GM23338 (cell line): ENCODE results near the gene QRICH1.

Source experiments
- CREB1 ChIP-seq: fragments of 250-450 bp; sonication (Bioruptor Pico); IDR thresholded peaks from 2 replicates; pipeline ENCODE4 v1.5.0; 2020; ENCODE audit warnings: low read depth, mild to moderate bottlenecking, moderate library complexity
- ETS1 ChIP-seq: IDR thresholded peaks from 2 replicates; pipeline ENCODE4 v1.6.1; 2016; ENCODE audit warnings: antibody characterized with exemption
- EZH2 ChIP-seq: fragments of 200-600 bp; sonication (generic); IDR thresholded peaks from one replicate; pipeline ENCODE4 v1.8.0; 2017; ENCODE audit warnings: antibody characterized with exemption, mild to moderate bottlenecking, low read depth; ENCODE audit not compliant: unreplicated experiment
- EZH2phosphoT487 ChIP-seq: fragments of 200-600 bp; sonication (generic); IDR thresholded peaks from one replicate; pipeline ENCODE4 v1.8.1; 2018; ENCODE audit warnings: antibody characterized with exemption; ENCODE audit not compliant: unreplicated experiment
- JUNB ChIP-seq: IDR thresholded peaks from one replicate; pipeline ENCODE4 v1.6.1; 2016; ENCODE audit warnings: antibody characterized with exemption; ENCODE audit not compliant: unreplicated experiment
- POLR2AphosphoS5 ChIP-seq: IDR thresholded peaks from 2 replicates; pipeline ENCODE4 v1.6.1; 2016; ENCODE audit warnings: antibody characterized with exemption, low read depth
- ZNF114 ChIP-seq: fragments of 250-450 bp; sonication (Bioruptor Pico); IDR thresholded peaks from 2 replicates; pipeline ENCODE4 v1.5.0; 2020; ENCODE audit warnings: mild to moderate bottlenecking, moderate library complexity
- TF ChIP-seq, protein P1 (sequence below), 2 experiments: fragments of 200-600 bp in 1 of 2; sonication (generic) in 1 of 2; conservative IDR thresholded peaks; 2 replicates each; pipeline versions ENCODE4 v1.5.1 to v1.6.1; 2016 to 2017; ENCODE audit warnings: antibody characterized with exemption in 2 of 2, low read depth in 2 of 2, mild to moderate bottlenecking in 2 of 2, moderate library complexity in 1 of 2
- TF ChIP-seq, protein P2 (sequence below): IDR thresholded peaks from one replicate; pipeline ENCODE4 v1.6.1; 2018; ENCODE audit warnings: antibody characterized with exemption; ENCODE audit not compliant: unreplicated experiment

- TF ChIP-seq, protein P1, sequence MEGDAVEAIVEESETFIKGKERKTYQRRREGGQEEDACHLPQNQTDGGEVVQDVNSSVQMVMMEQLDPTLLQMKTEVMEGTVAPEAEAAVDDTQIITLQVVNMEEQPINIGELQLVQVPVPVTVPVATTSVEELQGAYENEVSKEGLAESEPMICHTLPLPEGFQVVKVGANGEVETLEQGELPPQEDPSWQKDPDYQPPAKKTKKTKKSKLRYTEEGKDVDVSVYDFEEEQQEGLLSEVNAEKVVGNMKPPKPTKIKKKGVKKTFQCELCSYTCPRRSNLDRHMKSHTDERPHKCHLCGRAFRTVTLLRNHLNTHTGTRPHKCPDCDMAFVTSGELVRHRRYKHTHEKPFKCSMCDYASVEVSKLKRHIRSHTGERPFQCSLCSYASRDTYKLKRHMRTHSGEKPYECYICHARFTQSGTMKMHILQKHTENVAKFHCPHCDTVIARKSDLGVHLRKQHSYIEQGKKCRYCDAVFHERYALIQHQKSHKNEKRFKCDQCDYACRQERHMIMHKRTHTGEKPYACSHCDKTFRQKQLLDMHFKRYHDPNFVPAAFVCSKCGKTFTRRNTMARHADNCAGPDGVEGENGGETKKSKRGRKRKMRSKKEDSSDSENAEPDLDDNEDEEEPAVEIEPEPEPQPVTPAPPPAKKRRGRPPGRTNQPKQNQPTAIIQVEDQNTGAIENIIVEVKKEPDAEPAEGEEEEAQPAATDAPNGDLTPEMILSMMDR (conservative IDR thresholded peaks at IDR 0.05; ENCODE audit: low read depth in 2 of 2) = no peak
- TF ChIP-seq POLR2AphosphoS5 (no peak), EZH2phosphoT487 (no peak), ETS1 (no peak), JUNB (no peak), EZH2 (no peak), CREB1 (CRISPR knock-in tag) (no peak), ZNF114 (CRISPR knock-in tag) (no peak)
- TF ChIP-seq, protein P2, sequence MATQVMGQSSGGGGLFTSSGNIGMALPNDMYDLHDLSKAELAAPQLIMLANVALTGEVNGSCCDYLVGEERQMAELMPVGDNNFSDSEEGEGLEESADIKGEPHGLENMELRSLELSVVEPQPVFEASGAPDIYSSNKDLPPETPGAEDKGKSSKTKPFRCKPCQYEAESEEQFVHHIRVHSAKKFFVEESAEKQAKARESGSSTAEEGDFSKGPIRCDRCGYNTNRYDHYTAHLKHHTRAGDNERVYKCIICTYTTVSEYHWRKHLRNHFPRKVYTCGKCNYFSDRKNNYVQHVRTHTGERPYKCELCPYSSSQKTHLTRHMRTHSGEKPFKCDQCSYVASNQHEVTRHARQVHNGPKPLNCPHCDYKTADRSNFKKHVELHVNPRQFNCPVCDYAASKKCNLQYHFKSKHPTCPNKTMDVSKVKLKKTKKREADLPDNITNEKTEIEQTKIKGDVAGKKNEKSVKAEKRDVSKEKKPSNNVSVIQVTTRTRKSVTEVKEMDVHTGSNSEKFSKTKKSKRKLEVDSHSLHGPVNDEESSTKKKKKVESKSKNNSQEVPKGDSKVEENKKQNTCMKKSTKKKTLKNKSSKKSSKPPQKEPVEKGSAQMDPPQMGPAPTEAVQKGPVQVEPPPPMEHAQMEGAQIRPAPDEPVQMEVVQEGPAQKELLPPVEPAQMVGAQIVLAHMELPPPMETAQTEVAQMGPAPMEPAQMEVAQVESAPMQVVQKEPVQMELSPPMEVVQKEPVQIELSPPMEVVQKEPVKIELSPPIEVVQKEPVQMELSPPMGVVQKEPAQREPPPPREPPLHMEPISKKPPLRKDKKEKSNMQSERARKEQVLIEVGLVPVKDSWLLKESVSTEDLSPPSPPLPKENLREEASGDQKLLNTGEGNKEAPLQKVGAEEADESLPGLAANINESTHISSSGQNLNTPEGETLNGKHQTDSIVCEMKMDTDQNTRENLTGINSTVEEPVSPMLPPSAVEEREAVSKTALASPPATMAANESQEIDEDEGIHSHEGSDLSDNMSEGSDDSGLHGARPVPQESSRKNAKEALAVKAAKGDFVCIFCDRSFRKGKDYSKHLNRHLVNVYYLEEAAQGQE = no peak
Measured at GRCh38 chr3:49104052-49104426, 10.2 kb upstream of the QRICH1 start.
